HG02870 (cell line): ENCODE data around the gene U2AF2.

Source experiments
- ATAC-seq: cut with Tn5 transposase; IDR thresholded peaks from one replicate; pipeline ENCODE4 v1.9.1; 2021; ENCODE audit warnings: mild to moderate bottlenecking, moderate library complexity; ENCODE audit not compliant: unreplicated experiment

Gene U2AF2

GRCh38 chr19:55687281-55688201 lies 32.7 kb downstream of the U2AF2 start:
- no peak for ATAC-seq

GRCh38 chr19:55688422-55689218 lies 33.8 kb downstream of the U2AF2 start:
- no peak for ATAC-seq

- no peak for ATAC-seq
Measured at GRCh38 chr19:55689411-55690108, 34.7 kb downstream of the U2AF2 start.

DNA sequence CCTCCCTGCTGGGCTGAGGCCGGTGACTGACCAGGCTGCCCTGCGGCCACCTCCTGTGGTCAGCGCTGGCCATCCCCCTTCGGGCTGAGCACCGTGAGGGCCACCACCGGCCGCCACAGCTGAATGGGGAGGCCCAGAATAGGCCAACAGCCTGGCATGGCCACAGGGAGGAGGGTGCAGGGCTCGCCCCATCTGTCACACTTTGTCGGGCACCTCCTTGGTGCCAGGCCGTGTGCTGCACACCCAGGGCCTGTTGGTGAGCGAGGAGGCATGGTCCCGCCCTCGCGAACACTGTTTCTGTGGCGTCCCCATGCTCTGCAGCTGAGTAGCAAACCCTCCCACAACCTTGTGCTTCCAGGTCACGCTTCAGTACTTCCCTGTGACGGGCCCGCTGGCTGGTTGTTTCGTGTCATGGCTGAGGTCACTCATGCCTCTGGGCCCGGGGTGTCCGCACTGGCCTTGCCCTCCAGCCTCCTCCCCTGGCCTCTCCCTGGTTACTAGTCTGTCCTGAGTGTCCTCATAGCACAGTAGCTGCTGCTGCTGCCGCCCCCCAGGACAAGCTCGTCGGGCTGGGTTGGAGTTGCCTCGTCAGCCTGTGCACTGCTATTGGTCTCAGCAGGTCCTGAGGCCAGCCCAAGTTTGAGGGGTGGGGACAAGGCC lies 35.4 kb downstream of the U2AF2 start:
- ATAC-seq: no peak

DNA sequence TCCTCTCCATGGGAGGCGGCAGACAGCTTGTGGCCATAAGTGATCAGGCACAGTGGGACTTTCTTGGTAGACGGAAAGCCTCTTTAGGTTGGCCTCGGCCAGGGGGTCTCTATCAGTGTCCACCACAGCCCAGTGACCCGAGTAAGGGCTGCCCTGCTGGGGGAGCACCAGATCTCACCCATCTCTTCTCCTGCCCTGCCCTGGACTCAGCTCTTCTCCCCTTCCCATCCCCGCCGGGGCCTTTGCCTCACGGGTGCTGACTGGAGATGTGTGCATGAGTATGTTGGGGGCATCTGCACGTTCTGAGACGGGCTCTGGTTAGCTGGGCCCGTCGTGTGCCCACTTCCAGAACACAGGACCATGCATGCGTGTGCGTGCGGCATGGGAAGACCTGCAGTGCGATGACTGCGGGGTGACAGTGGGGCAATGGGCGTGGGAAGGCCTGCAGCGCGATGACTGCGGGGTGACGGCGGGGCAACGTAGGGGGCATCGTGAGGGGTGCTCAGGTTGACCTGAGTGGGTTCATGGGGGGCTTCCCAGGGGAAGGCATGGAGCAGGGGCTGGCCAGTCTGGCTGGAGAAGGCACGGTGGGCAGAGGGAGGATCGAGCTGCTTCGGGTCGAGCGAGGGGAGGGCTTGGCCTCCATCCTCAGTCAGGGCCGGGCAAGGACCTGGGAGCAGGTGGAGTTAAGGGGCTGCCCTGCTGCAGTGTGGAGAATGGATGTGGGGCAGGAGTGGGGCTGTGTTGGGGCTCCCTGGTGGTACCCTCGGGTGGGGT lies 36.1 kb downstream of the U2AF2 start:
- no peak for ATAC-seq

DNA sequence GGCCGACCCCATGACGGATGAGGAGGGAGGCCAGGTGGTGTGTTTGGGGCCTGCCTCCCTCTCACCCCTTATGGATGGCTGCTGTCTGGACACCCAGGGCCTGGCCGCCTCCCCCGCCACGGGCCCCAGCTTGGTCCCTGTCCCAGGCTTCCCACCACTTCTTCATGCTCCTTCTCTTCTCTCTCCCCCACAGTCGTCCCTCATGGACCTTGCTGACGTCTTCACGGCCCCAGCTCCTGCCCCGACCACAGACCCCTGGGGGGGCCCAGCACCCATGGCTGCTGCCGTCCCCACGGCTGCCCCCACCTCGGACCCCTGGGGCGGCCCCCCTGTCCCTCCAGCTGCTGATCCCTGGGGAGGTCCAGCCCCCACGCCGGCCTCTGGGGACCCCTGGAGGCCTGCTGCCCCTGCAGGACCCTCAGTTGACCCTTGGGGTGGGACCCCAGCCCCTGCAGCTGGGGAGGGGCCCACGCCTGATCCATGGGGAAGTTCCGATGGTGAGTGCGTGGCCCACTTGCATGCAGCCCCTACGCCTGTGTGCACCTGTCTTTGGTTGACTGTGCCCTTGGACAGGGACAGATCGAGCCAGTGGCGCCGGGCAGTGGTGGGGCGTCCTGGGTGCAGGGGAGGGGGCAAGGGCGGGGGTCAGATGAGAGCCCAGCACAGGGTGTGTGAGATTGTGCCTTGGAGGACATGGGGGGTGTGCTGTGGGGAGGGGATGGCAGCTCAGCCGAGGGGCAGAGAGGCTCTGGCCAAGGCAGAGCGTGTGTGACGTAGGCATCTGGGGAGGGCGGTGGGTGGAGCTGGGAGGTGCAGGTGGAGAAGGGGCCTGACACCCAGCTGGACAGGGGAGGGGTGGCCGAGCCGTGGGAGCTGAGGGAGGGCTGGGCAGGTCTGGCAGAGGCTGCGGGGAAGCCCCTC lies 37.0 kb downstream of the U2AF2 start:
- ATAC-seq: no peak

- no peak for ATAC-seq
Measured at GRCh38 chr19:55692681-55693081, 37.8 kb downstream of the U2AF2 start.

DNA sequence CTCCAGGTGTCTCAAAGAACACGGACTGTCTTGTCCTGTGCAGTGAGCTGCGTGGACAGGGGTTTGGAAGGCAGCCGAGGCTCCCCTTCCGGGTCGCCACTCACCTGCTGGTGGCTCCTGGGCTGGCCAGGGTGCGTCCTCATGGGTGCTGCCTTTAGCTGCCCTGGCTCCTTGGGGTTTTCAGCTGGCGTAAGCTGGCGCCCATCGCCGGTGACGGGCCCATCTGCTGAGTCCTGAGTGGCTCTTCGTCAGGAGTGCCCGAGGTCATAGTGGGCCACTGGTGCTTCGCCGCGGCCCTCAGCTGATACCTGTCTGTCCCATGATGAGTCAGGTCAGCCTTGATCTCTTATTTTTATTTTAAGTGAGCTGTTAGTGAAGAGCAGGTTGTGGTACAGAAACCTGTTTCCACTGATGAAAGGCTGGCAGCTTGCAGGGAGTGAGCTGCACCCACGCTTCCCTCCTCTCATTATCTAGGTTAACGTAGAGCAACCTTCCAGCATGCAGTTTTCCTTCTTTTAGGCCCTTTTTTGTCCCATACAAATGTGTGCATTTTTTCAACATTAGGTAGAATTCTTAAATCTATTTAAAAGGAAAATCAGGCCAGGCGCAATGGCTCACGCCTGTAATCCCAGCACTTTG lies 38.6 kb downstream of the U2AF2 start:
- no peak for ATAC-seq

DNA sequence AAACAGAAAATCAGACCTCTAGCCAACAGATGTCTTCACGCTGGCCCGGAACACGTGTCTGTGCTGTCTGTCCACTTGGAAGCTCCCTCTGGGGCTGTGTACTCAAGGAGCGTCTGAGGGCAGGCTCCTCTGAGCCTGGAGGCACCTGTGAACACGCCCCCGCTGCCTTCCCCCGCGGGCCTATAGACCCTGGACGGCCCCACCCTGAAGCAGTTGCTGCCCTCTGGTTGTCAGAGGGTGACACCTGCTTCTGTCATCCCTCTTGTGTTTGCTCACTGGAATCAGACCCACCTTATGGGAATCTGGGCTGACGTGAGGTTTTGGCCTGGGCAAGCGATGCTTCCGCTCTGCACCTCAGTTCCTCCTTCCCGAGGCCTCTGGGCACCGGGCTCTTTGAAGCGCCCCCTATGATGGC lies 39.4 kb downstream of the U2AF2 start:
- ATAC-seq: no peak

GRCh38 chr19:55694656-55695491 lies 40.0 kb downstream of the U2AF2 start:
- no peak for ATAC-seq

DNA sequence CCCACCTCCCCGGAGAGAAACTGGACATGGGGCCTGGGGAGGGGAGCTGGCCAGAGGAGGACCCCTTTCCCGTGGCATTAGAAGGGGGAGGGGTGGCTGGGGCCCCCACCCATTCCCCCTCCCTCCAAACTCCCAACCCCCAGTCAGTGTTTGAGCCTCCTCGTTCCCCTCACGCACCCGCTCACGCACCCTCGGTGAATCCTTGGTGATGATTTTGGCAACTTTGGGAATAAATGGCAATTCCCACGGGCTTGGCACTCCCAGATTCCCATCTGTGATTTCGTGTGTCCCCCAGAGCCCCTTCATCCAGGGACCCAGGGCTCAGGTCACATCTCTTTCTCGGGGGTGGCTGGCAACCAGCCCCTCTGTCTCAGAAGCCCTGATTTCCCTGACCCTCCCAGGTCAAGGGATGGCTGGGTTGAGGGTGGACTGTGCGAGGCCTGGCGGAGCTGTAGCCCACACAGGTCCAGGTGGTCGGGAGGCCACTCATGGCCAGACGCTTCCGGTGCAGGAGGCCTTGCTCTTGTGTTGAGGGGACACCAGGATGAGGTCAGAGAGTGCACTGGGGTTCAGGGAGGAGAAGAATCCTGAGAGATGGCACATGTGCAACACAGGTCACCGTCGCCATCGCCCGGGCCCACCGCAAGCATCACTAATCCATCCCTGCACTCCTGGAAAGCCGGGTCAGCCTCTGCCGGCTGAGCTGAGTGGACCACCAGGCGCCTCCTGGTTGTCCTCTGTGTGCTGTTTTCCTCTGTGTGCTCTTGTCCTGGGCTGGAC lies 40.9 kb downstream of the U2AF2 start:
- no peak for ATAC-seq

GRCh38 chr19:55696301-55697068 lies 41.6 kb downstream of the U2AF2 start:
- no peak for ATAC-seq

DNA sequence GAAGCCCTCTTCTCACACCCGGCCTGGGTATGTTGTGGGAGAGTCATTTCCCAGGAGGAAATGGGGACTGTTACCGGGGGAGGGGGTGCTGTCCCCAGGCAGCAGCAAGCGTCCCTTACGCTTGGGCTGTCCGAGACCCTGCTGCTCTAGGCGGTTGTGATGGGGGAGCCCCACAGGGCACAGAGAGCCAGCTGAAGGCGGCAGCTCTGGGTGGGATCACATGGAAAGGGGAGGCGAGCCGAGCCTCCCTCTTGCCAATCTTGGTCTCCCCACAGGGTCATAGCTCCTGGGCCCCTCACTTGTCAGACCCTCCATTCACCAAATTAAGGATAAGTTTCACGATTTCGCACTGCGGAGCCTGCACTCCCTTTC lies 42.2 kb downstream of the U2AF2 start:
- no peak for ATAC-seq

DNA sequence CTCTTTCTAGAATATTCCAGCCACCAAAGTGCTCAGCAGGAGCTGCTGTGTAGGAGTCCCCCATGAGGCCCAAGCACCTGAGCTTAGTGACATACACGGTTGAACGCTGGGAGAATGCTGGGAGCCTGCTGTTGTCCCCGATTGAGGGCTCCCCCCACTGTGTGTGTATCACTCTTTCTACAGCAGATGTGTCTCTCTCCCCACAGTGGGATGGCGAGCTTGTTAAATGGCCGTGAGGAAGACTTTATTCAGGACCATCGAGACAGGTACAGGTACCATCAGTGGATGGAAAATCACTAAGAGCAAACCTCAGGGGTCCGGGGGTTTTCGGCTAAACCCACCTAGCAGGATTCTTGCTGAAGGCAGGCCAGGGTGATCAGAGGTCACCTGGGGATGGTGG lies 42.9 kb downstream of the U2AF2 start:
- no peak for ATAC-seq

DNA sequence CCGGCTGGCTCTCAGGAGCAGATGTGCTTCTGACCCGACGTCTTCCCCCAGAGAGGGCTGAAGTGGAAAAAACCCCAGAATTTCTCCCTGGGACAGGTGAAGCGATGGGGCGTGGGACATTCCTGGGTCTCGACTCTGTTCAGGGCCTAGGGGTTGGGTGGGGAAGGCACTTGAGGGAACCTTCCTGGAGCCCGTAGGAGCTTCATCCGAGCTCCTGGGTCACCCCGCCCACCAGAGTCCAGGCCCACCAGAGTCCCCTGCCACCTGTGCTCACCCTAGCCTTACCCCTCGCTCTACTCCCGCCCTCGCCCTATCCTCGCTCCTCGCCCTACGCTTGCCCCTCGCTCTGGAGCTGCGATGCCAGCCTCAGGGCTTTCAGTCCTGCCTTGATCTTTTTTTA lies 43.4 kb downstream of the U2AF2 start:
- ATAC-seq: no peak

DNA sequence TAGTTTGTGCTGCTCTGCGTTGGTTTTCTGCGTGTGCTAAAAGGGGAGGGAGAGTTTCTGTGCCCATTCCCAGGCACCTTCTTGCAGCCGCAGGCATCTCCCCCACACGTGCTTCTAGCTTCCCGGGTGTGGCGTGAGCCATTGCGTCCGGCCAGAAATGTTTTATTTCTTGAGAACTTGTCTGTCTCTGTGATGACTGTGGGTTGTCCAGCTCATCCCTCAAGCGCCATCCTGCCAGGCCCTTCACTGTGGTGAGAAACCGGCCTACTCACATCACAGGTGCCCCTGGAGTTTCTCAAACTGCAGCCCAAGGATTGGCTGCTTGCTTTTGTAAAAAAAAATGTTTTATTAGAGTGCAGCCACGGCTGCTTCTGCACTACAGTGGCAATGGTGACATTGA lies 44.4 kb downstream of the U2AF2 start:
- ATAC-seq: no peak
